Measurements from ENCODE around the gene RUNX1. TPM values are rescaled to one million over a fixed set of nuclear protein-coding genes. Genes with fewer than 3 reads are reported as not detected.

Gene RUNX1
- total and polyA plus RNA-seq, 10 of the 15 experiments (the other 5 are each of a cell fraction or from before 2014, with no cell fraction given) = 0.90 to 15.2 (median 4.1) TPM

DNA sequence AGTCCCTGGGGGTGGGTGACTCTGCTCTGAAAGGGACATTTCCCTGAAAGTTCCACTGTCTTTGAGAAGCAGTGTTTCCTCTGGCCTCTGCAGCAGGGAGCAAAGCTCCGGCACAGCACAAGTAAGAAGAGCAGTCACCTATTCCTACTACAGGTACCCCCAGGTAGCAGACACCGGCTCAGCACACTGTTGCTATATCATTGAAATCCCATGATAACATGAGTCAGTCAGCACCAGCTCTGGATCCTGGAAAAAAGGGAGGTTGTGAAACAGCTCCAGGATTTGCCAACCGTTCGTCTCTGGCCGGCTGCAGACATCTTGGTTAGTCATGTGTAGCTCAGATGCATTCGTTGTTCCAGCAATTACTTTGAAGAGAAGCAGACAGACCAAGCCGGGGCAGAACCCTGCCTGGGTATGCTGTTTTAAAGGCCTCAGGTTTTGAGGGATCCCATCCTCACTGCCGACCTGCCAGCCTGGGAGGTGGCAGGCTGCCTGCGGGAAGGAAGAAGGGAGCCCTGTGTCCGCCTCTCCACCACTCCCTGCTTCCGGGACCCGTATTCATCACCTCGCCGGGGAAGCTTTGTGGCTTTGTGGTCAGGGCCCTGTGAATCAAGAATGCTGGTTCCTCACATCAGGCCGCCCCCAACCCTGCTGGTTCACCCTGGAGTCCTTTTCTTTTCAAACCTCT, 241.1 kb downstream of the RUNX1 start:
- BruUV-seq (replicated peaks) = no TSS peak
- Histone ChIP-seq H3K4me2 (ENCODE audit: control insufficient read depth, insufficient read depth) (no peak overlapping the region; the same call in 1 of the 2 replicates), H3K36me3 (ENCODE audit: control insufficient read depth in 2 of 2, insufficient read depth in 2 of 2, low read length in 1 of 2) (no peaks in the 10 kb centered on the region), H3K27me3 (replicated peaks in 1 of 2; ENCODE audit: control insufficient read depth in 2 of 2, insufficient read depth in 2 of 2, low read length in 1 of 2) (no peaks in the 10 kb centered on the region), H3K4me3 (no peak overlapping the region), H3K79me2 (ENCODE audit: control insufficient read depth, insufficient read depth, low read length) (no peaks in the 10 kb centered on the region), H3K9ac (ENCODE audit: control insufficient read depth, insufficient read depth, low read length) (no peak overlapping the region), H3K27ac (ENCODE audit: control insufficient read depth, insufficient read depth) (no peak overlapping the region), H4K20me1 (ENCODE audit: control insufficient read depth, insufficient read depth) (no peaks in the 10 kb centered on the region), H2AFZ (ENCODE audit: control insufficient read depth, low read depth, low read length) (0 out of 2 replicates have a peak overlapping the region, but pooled peaks have one; percentile 7), H3K9me3 (replicated peaks; ENCODE audit: control insufficient read depth, insufficient read depth, low read length) (no peaks in the 10 kb centered on the region), H3K4me1 (ENCODE audit: control insufficient read depth, insufficient read depth, low read length) (peaks cover 21% of the 10 kb centered on the region)
- in situ Hi-C loops (cut with MboI) (no loop called here), intact Hi-C loops (cut with micrococcal nuclease; ENCODE audit: unreplicated experiment) (loop anchor here (5.0 kb wide), 1 partner anchor 59 kb away; no protein-coding TSS in a partner anchor)
- ChIA-PET POLR2A (interaction anchor here (0.7 kb wide), 1 partner anchor 80 kb away, joined by 3 read pairs; no protein-coding TSS in a partner anchor), CTCF (interaction anchor here (1.3 kb wide), 1 partner anchor 82 kb away, joined by 3 read pairs; no protein-coding TSS in a partner anchor), RAD21 (ENCODE audit: unreplicated experiment) (interaction anchor here (0.8 to 2.1 kb wide), 6 partner anchors 10 to 242 kb away, joined by 3 to 9 read pairs (median 3); no protein-coding TSS in a partner anchor), SMC1A (ENCODE audit: uncharacterized antibody, unreplicated experiment) (interaction anchor here (0.6 to 2.4 kb wide), 8 partner anchors 8 to 593 kb away, joined by 3 to 6 read pairs (median 3); no protein-coding TSS in a partner anchor)
- 34% methylated on average over 15 of the region's 15 CpGs for WGBS (ENCODE audit: insufficient coverage, insufficient replicate concordance, low lambda C conversion rate, missing lambda C conversion rate)
- DNase-seq (ENCODE audit: low read depth, low spot score) = no peak
- ATAC-seq = peak; percentile 55
- no peak for FAIRE-seq
- TF ChIP-seq CREB1 (IDR thresholded peaks at IDR 0.05; ENCODE audit: low read depth) = no peak
- TF ChIP-seq RUNX3 (IDR thresholded peaks at IDR 0.05; ENCODE audit: low read length) = peak; percentile 94
- TF ChIP-seq EGR1 (IDR thresholded peaks at IDR 0.05; ENCODE audit: borderline replicate concordance in 1 of 2, low read depth in 2 of 2, low read length in 2 of 2) = 0 out of 3 replicates have a peak, but pooled peaks of 1 of the 2 experiments have one; percentile 24
- no peak for TF ChIP-seq PAX8 (IDR thresholded peaks at IDR 0.05)
- no peak for TF ChIP-seq USF1 (IDR thresholded peaks at IDR 0.05; ENCODE audit: borderline replicate concordance, extremely low read length, insufficient read depth, low read depth, low read length)
- no peak for TF ChIP-seq SREBF2 (IDR thresholded peaks at IDR 0.05; ENCODE audit: low read length)
- peak in 1 of 2 experiments; percentile 82; a peak in 2 of 4 replicates for TF ChIP-seq ETV6 (conservative IDR thresholded peaks at IDR 0.05 in 1 of 2, IDR thresholded peaks at IDR 0.05 in 1 of 2; ENCODE audit: borderline replicate concordance in 1 of 2, low read depth in 1 of 2)
- peak; percentile 80 for TF ChIP-seq CBFB (IDR thresholded peaks at IDR 0.05; ENCODE audit: low read depth)
- TF ChIP-seq BCL11A (IDR thresholded peaks at IDR 0.05; ENCODE audit: low read depth, low read length) = 0 out of 2 replicates have a peak, but pooled peaks have one; percentile 10
- TF ChIP-seq FOXM1 (IDR thresholded peaks at IDR 0.05; ENCODE audit: low read depth, low read length) = no peak
- TF ChIP-seq RAD21 (IDR thresholded peaks at IDR 0.05; ENCODE audit: insufficient read depth, low read depth, low read length) = no peak
- TF ChIP-seq, protein P1, sequence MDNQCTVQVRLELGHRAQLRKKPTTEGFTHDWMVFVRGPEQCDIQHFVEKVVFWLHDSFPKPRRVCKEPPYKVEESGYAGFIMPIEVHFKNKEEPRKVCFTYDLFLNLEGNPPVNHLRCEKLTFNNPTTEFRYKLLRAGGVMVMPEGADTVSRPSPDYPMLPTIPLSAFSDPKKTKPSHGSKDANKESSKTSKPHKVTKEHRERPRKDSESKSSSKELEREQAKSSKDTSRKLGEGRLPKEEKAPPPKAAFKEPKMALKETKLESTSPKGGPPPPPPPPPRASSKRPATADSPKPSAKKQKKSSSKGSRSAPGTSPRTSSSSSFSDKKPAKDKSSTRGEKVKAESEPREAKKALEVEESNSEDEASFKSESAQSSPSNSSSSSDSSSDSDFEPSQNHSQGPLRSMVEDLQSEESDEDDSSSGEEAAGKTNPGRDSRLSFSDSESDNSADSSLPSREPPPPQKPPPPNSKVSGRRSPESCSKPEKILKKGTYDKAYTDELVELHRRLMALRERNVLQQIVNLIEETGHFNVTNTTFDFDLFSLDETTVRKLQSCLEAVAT (IDR thresholded peaks at IDR 0.05) = 0 out of 2 replicates have a peak, but pooled peaks have one; percentile 39
- peak; percentile 44 for TF ChIP-seq IKZF1 (conservative IDR thresholded peaks at IDR 0.05)
- TF ChIP-seq EED (IDR thresholded peaks at IDR 0.05; ENCODE audit: low read depth) = peak; percentile 48; the same call in 1 of the 2 replicates
- TF ChIP-seq NR2F1 (conservative IDR thresholded peaks at IDR 0.05) = no peak
- TF ChIP-seq, protein P2, sequence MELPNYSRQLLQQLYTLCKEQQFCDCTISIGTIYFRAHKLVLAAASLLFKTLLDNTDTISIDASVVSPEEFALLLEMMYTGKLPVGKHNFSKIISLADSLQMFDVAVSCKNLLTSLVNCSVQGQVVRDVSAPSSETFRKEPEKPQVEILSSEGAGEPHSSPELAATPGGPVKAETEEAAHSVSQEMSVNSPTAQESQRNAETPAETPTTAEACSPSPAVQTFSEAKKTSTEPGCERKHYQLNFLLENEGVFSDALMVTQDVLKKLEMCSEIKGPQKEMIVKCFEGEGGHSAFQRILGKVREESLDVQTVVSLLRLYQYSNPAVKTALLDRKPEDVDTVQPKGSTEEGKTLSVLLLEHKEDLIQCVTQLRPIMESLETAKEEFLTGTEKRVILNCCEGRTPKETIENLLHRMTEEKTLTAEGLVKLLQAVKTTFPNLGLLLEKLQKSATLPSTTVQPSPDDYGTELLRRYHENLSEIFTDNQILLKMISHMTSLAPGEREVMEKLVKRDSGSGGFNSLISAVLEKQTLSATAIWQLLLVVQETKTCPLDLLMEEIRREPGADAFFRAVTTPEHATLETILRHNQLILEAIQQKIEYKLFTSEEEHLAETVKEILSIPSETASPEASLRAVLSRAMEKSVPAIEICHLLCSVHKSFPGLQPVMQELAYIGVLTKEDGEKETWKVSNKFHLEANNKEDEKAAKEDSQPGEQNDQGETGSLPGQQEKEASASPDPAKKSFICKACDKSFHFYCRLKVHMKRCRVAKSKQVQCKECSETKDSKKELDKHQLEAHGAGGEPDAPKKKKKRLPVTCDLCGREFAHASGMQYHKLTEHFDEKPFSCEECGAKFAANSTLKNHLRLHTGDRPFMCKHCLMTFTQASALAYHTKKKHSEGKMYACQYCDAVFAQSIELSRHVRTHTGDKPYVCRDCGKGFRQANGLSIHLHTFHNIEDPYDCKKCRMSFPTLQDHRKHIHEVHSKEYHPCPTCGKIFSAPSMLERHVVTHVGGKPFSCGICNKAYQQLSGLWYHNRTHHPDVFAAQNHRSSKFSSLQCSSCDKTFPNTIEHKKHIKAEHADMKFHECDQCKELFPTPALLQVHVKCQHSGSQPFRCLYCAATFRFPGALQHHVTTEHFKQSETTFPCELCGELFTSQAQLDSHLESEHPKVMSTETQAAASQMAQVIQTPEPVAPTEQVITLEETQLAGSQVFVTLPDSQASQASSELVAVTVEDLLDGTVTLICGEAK (IDR thresholded peaks at IDR 0.05; ENCODE audit: borderline replicate concordance) = no peak
- no peak for TF ChIP-seq NFYA (IDR thresholded peaks at IDR 0.05; ENCODE audit: borderline replicate concordance, low read depth, low read length)

Data from GM12878 (cell line).